Measurements from ENCODE around the gene ASB15. TPM values are rescaled to one million over a fixed set of nuclear protein-coding genes. Genes with fewer than 3 reads are reported as not detected.

Gene ASB15
- total and polyA plus RNA-seq, 2 experiments from 2014 or later = not detected

DNA sequence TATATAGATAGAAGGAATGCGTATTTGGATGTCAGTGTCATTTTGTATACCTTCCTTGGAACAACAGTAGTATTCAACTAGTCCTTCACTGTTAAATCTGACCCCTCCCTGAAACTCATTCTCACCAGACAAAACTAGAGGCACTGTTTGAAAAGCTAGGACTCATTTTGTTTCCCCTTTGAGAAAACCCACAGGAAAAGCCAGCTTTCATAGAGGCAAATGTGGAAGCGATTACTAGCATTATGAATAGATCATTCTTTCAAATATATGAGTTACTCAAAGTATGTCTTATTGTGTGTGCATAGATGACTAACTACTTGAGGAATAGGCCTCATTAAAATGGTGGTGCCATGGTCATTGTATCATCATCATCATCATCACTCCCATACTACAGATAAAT is 1.9 kb upstream of the ASB15 start:
- Histone ChIP-seq H3K79me2 (ENCODE audit: insufficient read depth) (no peaks in the 10 kb centered on the region), H3K9me3 (ENCODE audit: low read depth) (no peaks in the 10 kb centered on the region), H3K4me1 (ENCODE audit: insufficient read depth) (no peaks in the 10 kb centered on the region), H4K20me1 (ENCODE audit: insufficient read depth) (no peaks in the 10 kb centered on the region), H3K4me3 (no peak overlapping the region), H3K27ac (no peak overlapping the region), H3K36me3 (ENCODE audit: low read depth) (no peaks in the 10 kb centered on the region), H3K9ac (no peak overlapping the region), H3K27me3 (replicated peaks; ENCODE audit: insufficient read depth) (no peaks in the 10 kb centered on the region; the same call in 1 of the 2 replicates), H2AFZ (no peak overlapping the region), H3K9me2 (ENCODE audit: insufficient read depth) (no peaks in the 10 kb centered on the region), H3F3A (ENCODE audit: insufficient read depth) (no peaks in the 10 kb centered on the region), H3K4me2 (ENCODE audit: unreplicated experiment) (no peak overlapping the region)
- no peak for TF ChIP-seq EZH2phosphoT487 (IDR thresholded peaks at IDR 0.05; ENCODE audit: insufficient read depth, low read depth)
- no peak for TF ChIP-seq EZH2 (IDR thresholded peaks at IDR 0.05; ENCODE audit: insufficient read depth, poor library complexity, severe bottlenecking)
- 49 to 50% methylated on average over 2 of the region's 2 CpGs for WGBS, 2 experiments (ENCODE audit: low coverage in 1 of 2, low lambda C conversion rate in 2 of 2, missing lambda C conversion rate in 2 of 2)
- no peak for DNase-seq
- in situ Hi-C loops (cut with MboI) = no loop called here

DNA sequence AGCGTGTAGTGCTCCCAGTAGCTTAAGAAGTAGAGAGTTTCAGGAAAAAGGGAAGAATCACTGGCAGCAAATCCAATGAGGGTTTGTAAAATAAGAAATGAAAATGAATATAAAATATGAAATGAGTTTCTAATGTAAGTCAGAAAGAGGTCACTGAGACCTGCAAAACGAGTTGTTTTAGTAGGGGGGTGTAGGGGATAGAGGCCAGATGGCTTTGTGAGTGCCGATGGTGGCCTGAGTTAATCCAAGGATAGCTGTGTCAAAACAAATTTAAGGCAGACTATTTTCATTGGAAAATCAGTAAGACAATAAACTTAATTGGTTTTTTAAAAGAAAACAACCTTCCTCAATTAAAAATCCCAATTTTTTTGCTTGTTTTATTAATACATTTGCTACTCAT is 745 bp upstream of the ASB15 start:
- Histone ChIP-seq H4K20me1 (ENCODE audit: insufficient read depth) (no peaks in the 10 kb centered on the region), H3K36me3 (ENCODE audit: low read depth) (no peaks in the 10 kb centered on the region), H3K9me2 (ENCODE audit: insufficient read depth) (no peaks in the 10 kb centered on the region), H3K79me2 (ENCODE audit: insufficient read depth) (no peaks in the 10 kb centered on the region), H3K4me1 (ENCODE audit: insufficient read depth) (no peaks in the 10 kb centered on the region), H3K27ac (no peak overlapping the region), H3K4me3 (no peak overlapping the region), H3F3A (ENCODE audit: insufficient read depth) (no peaks in the 10 kb centered on the region), H3K9ac (no peak overlapping the region), H3K27me3 (replicated peaks; ENCODE audit: insufficient read depth) (no peaks in the 10 kb centered on the region; the same call in 1 of the 2 replicates), H2AFZ (no peak overlapping the region), H3K4me2 (ENCODE audit: unreplicated experiment) (no peak overlapping the region), H3K9me3 (ENCODE audit: low read depth) (no peaks in the 10 kb centered on the region)
- 28 to 41% methylated on average over 3 of the region's 3 CpGs for WGBS, 2 experiments (ENCODE audit: low coverage in 1 of 2, low lambda C conversion rate in 2 of 2, missing lambda C conversion rate in 2 of 2)
- in situ Hi-C loops (cut with MboI) = no loop called here
- TF ChIP-seq EZH2phosphoT487 (IDR thresholded peaks at IDR 0.05; ENCODE audit: insufficient read depth, low read depth) (no peak), EZH2 (IDR thresholded peaks at IDR 0.05; ENCODE audit: insufficient read depth, poor library complexity, severe bottlenecking) (no peak)
- DNase-seq = no peak

DNA sequence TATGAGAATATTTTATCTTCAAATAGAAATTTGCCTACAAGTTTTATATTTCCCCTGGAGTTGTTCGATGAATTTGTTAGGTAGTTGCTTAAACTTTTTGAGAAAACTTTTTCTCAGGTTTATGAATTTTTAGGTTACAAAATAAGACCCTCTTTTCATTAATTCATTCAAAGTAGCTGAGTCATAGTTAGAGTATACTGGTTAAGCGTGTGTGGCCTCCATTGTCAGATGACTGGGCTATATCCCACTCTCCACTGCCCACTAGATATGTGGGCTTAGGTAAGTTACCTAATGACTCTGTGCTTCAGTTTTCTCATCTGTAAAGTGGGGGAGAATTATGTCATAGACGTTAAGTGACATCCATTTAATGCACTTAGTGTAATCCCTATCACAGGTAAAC is 1.0 kb downstream of the ASB15 start:
- in situ Hi-C loops (cut with MboI) = no loop called here
- Histone ChIP-seq H3K79me2 (ENCODE audit: insufficient read depth) (no peaks in the 10 kb centered on the region), H3K4me1 (ENCODE audit: insufficient read depth) (no peaks in the 10 kb centered on the region), H3K4me2 (ENCODE audit: unreplicated experiment) (no peak overlapping the region), H3K4me3 (no peak overlapping the region), H3F3A (ENCODE audit: insufficient read depth) (no peaks in the 10 kb centered on the region), H3K9me3 (ENCODE audit: low read depth) (no peaks in the 10 kb centered on the region), H3K9me2 (ENCODE audit: insufficient read depth) (no peaks in the 10 kb centered on the region), H3K27ac (no peak overlapping the region), H2AFZ (no peak overlapping the region), H3K36me3 (ENCODE audit: low read depth) (no peaks in the 10 kb centered on the region), H3K27me3 (replicated peaks; ENCODE audit: insufficient read depth) (no peaks in the 10 kb centered on the region; the same call in none of the 2 replicates), H3K9ac (no peak overlapping the region), H4K20me1 (ENCODE audit: insufficient read depth) (no peaks in the 10 kb centered on the region)
- TF ChIP-seq EZH2phosphoT487 (IDR thresholded peaks at IDR 0.05; ENCODE audit: insufficient read depth, low read depth) (no peak), EZH2 (IDR thresholded peaks at IDR 0.05; ENCODE audit: insufficient read depth, poor library complexity, severe bottlenecking) (no peak)
- DNase-seq = no peak
- WGBS, 2 experiments (ENCODE audit: low coverage in 1 of 2, low lambda C conversion rate in 2 of 2, missing lambda C conversion rate in 2 of 2) = 26 to 42% methylated on average over 3 of the region's 3 CpGs

DNA sequence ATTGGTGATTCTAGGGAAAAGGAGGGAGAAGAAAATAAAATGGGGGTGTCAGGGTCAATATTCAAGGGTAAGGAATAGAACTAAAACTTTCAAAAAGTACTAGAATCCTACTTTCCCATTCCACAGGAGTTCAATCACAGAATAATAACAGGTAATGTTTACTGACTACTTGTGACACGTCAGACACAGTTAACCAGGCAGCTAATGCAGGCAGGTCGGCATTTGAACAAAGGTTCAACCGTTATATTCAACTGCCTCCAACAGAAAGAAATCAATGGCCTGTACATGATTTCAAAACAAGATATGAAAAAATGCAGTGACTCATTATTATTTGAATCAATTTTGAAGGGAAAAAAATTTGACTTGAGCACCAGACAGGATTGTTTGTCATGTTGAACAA is 3.1 kb downstream of the ASB15 start:
- H4K20me1 ChIP-seq (ENCODE audit: insufficient read depth) = no peaks in the 10 kb centered on the region
- H3F3A ChIP-seq (ENCODE audit: insufficient read depth) = no peaks in the 10 kb centered on the region
- H3K36me3 ChIP-seq (ENCODE audit: low read depth) = no peaks in the 10 kb centered on the region
- H3K27ac ChIP-seq = no peak overlapping the region
- H3K9ac ChIP-seq = no peak overlapping the region
- DNase-seq = no peak
- no peak overlapping the region for H3K4me2 ChIP-seq (ENCODE audit: unreplicated experiment)
- TF ChIP-seq EZH2 (IDR thresholded peaks at IDR 0.05; ENCODE audit: insufficient read depth, poor library complexity, severe bottlenecking) = no peak
- TF ChIP-seq EZH2phosphoT487 (IDR thresholded peaks at IDR 0.05; ENCODE audit: insufficient read depth, low read depth) = no peak
- no peaks in the 10 kb centered on the region for H3K9me2 ChIP-seq (ENCODE audit: insufficient read depth)
- H2AFZ ChIP-seq = no peak overlapping the region
- in situ Hi-C loops (cut with MboI) = no loop called here
- H3K79me2 ChIP-seq (ENCODE audit: insufficient read depth) = no peaks in the 10 kb centered on the region
- H3K9me3 ChIP-seq (ENCODE audit: low read depth) = no peaks in the 10 kb centered on the region
- H3K27me3 ChIP-seq (replicated peaks; ENCODE audit: insufficient read depth) = peaks cover 12% of the 10 kb centered on the region
- H3K4me3 ChIP-seq = no peak overlapping the region
- no peaks in the 10 kb centered on the region for H3K4me1 ChIP-seq (ENCODE audit: insufficient read depth)
- WGBS, 2 experiments (ENCODE audit: low coverage in 1 of 2, low lambda C conversion rate in 2 of 2, missing lambda C conversion rate in 2 of 2) = 15 to 27% methylated on average over 3 of the region's 3 CpGs

DNA sequence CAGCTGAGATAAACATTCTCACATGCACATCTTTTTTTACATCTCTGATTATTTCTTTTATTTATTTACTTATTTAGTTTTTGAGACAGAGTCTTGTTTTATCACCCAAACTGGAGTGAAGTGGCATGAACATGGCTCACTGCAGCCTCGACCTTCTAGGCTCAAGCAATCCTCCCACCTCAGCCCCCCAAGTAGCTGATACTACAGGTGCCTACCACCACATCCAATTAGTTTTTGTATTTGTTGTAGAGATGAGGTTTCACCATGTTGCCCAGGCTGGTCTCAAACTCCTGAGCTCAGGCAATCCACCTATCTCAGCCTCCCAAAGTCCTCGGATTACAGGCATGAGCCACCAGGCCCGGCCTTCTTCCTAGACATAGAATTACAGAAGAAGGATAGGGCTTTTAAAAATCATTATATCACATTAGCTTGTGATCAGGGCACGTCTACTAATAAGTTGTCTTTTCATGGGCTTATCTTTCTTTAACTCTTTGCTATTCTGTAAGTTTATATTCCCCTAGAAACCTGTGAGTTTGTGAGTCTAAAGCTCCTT is 5.9 kb downstream of the ASB15 start:
- TF ChIP-seq EZH2 (IDR thresholded peaks at IDR 0.05; ENCODE audit: insufficient read depth, poor library complexity, severe bottlenecking) = no peak
- TF ChIP-seq EZH2phosphoT487 (IDR thresholded peaks at IDR 0.05; ENCODE audit: insufficient read depth, low read depth) = no peak
- H3K9ac ChIP-seq = no peak overlapping the region
- H3K4me1 ChIP-seq (ENCODE audit: insufficient read depth) = no peaks in the 10 kb centered on the region
- no peaks in the 10 kb centered on the region for H3K9me3 ChIP-seq (ENCODE audit: low read depth)
- no peak for DNase-seq
- H3K4me3 ChIP-seq = no peak overlapping the region
- H3F3A ChIP-seq (ENCODE audit: insufficient read depth) = no peaks in the 10 kb centered on the region
- no peak overlapping the region for H3K4me2 ChIP-seq (ENCODE audit: unreplicated experiment)
- no peaks in the 10 kb centered on the region for H3K9me2 ChIP-seq (ENCODE audit: insufficient read depth)
- no peak overlapping the region for H3K27ac ChIP-seq
- in situ Hi-C loops (cut with MboI) = no loop called here
- no peak overlapping the region for H2AFZ ChIP-seq
- 37% methylated on average over 4 of the region's 4 CpGs for WGBS, 2 experiments (ENCODE audit: low coverage in 1 of 2, low lambda C conversion rate in 2 of 2, missing lambda C conversion rate in 2 of 2)
- no peaks in the 10 kb centered on the region for H3K79me2 ChIP-seq (ENCODE audit: insufficient read depth)
- no peaks in the 10 kb centered on the region for H4K20me1 ChIP-seq (ENCODE audit: insufficient read depth)
- peaks cover 26% of the 10 kb centered on the region for H3K27me3 ChIP-seq (replicated peaks; ENCODE audit: insufficient read depth)
- H3K36me3 ChIP-seq (ENCODE audit: low read depth) = no peaks in the 10 kb centered on the region
